ENCODE data around the gene TEDDM1. TPM values are rescaled to one million over a fixed set of nuclear protein-coding genes. Genes with fewer than 3 reads are reported as not detected.

Gene TEDDM1
- total and polyA plus RNA-seq, 2 of the 13 experiments (the other 11 are each of a cell fraction or from before 2014, with no cell fraction given) = not detected

DNA sequence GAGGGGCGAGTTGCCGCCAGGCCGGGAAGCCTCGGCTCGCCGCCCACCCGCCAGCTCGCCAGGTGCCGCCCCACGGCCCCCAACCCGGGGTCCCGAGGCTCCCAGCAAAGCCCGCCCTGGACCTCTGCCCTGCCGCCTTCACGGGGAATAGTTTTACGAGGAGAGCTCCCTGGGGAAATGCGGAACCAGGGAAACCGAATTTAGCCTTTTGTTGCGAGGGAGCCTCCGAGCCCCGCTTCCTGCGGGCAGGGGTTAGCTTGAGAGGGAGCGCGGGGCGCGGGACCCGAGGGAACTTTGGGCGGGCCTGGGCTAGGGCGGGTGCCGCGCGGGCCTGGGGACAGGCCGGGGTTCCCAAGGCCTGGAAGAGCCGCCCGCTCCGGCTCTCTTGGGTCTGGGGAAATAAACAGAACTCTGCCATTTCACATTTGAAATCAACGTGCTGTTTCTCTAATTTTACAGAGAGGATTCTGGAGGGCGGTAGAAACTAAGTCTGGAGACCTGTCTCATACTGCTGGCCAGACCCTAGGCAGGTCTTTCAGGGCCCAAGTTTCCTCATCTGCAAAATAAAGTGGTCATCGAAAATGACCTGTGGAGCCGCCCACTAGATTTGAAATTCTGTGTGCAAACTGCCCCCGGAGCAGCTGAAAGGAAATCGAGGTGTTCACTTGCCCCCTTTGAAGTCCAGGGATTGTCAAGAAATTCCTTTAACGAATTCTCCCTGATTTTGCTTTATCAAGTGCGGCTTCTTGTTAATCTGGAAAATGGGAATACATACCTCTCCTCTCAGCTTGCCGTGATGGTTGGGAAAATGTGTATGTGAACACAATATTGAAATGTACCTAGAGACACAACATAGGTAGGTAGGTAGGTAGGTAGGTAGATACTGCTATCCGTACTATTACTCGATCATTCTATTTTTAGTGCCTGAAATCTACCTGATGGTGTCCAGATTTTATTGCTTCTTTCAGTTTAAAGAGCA is 8.1 kb downstream of the TEDDM1 start (continued):
- TF ChIP-seq, protein P1, sequence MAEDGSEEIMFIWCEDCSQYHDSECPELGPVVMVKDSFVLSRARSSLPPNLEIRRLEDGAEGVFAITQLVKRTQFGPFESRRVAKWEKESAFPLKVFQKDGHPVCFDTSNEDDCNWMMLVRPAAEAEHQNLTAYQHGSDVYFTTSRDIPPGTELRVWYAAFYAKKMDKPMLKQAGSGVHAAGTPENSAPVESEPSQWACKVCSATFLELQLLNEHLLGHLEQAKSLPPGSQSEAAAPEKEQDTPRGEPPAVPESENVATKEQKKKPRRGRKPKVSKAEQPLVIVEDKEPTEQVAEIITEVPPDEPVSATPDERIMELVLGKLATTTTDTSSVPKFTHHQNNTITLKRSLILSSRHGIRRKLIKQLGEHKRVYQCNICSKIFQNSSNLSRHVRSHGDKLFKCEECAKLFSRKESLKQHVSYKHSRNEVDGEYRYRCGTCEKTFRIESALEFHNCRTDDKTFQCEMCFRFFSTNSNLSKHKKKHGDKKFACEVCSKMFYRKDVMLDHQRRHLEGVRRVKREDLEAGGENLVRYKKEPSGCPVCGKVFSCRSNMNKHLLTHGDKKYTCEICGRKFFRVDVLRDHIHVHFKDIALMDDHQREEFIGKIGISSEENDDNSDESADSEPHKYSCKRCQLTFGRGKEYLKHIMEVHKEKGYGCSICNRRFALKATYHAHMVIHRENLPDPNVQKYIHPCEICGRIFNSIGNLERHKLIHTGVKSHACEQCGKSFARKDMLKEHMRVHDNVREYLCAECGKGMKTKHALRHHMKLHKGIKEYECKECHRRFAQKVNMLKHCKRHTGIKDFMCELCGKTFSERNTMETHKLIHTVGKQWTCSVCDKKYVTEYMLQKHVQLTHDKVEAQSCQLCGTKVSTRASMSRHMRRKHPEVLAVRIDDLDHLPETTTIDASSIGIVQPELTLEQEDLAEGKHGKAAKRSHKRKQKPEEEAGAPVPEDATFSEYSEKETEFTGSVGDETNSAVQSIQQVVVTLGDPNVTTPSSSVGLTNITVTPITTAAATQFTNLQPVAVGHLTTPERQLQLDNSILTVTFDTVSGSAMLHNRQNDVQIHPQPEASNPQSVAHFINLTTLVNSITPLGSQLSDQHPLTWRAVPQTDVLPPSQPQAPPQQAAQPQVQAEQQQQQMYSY (CRISPR knock-in tag; IDR thresholded peaks at IDR 0.05) = 0 out of 2 replicates have a peak, but pooled peaks have one; percentile 15
- TF ChIP-seq ZGPAT (CRISPR knock-in tag; IDR thresholded peaks at IDR 0.05) (peak; percentile 18; the same call in 1 of the 2 replicates), SNAPC5 (CRISPR knock-in tag; IDR thresholded peaks at IDR 0.05; ENCODE audit: borderline replicate concordance) (no peak), ELF1 (CRISPR knock-in tag; IDR thresholded peaks at IDR 0.05) (0 out of 2 replicates have a peak, but pooled peaks have one; percentile 11), ZNF44 (CRISPR knock-in tag; IDR thresholded peaks at IDR 0.05) (no peak), CBX2 (IDR thresholded peaks at IDR 0.05; ENCODE audit: low read depth, low read length) (no peak), CBX2 (CRISPR knock-in tag; IDR thresholded peaks at IDR 0.05; ENCODE audit: low read depth) (no peak), FUBP1 (CRISPR knock-in tag; IDR thresholded peaks at IDR 0.05; ENCODE audit: borderline replicate concordance) (no peak), TSC22D2 (CRISPR knock-in tag; IDR thresholded peaks at IDR 0.05; ENCODE audit: borderline replicate concordance) (0 out of 2 replicates have a peak, but pooled peaks have one; percentile 23), SALL1 (CRISPR knock-in tag; IDR thresholded peaks at IDR 0.05) (0 out of 2 replicates have a peak, but pooled peaks have one; percentile 24), SNAI1 (CRISPR knock-in tag; IDR thresholded peaks at IDR 0.05; ENCODE audit: borderline replicate concordance) (0 out of 2 replicates have a peak, but pooled peaks have one; percentile 17), ZNF33B (CRISPR knock-in tag; IDR thresholded peaks at IDR 0.05) (no peak), ATF1 (CRISPR knock-in tag; IDR thresholded peaks at IDR 0.05) (no peak), SIX1 (CRISPR knock-in tag; IDR thresholded peaks at IDR 0.05; ENCODE audit: borderline replicate concordance) (no peak), SKI (IDR thresholded peaks at IDR 0.05; ENCODE audit: partially characterized antibody) (no peak), ISX (CRISPR knock-in tag; conservative IDR thresholded peaks at IDR 0.05) (no peak), NFE2L1 (CRISPR knock-in tag; IDR thresholded peaks at IDR 0.05; ENCODE audit: borderline replicate concordance) (no peak), NFIC (IDR thresholded peaks at IDR 0.05; ENCODE audit: low read length) (0 out of 2 replicates have a peak, but pooled peaks have one; percentile 39), ZNF577 (CRISPR knock-in tag; IDR thresholded peaks at IDR 0.05; ENCODE audit: borderline replicate concordance, low read depth) (no peak), MTF1 (CRISPR knock-in tag; IDR thresholded peaks at IDR 0.05) (no peak), FLYWCH1 (CRISPR knock-in tag; IDR thresholded peaks at IDR 0.05) (no peak)
- TF ChIP-seq, protein P2, sequence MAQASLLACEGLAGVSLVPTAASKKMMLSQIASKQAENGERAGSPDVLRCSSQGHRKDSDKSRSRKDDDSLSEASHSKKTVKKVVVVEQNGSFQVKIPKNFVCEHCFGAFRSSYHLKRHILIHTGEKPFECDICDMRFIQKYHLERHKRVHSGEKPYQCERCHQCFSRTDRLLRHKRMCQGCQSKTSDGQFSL (CRISPR knock-in tag; IDR thresholded peaks at IDR 0.05) = no peak
